ENCODE measurements around the gene RAB27A. TPM values are rescaled to one million over a fixed set of nuclear protein-coding genes. Genes with fewer than 3 reads are reported as not detected.
A peak's percentile ranks its signal among the peaks of the same experiment; 100 is the strongest.
"Not testable (repeated sequence)": the region's sequence is repeated elsewhere in the genome, so short reads cannot be mapped to it uniquely, and the experiment has no call there.

RAB27A gene
- polyA plus RNA-seq, 3 donors from 2014 or later: 99.6 to 157 (median 150) TPM

GRCh38 chr15:55290528-55291057 is 980 bp upstream of the RAB27A start:
- peaks cover 37 to 42% of the 10 kb centered on the region in 2 donors for H3K4me1 Mint-ChIP-seq
- peak overlapping the region; percentile 92 to 96 (median 94) for H3K4me3 Mint-ChIP-seq
- no peaks in the 10 kb centered on the region for H3K9me3 Mint-ChIP-seq
- peak overlapping the region; percentile 69 to 96 (median 94) for H3K27ac Mint-ChIP-seq
- peak; percentile 76 to 84 (median 80) for DNase-seq
- H3K27me3 Mint-ChIP-seq (ENCODE audit: low read depth in 3 of 3): peaks cover 0 to 17% (median 11%) of the 10 kb centered on the region in 3 donors
- peaks cover 3 to 8% (median 5%) of the 10 kb centered on the region in 3 donors for H3K36me3 Mint-ChIP-seq

GRCh38 chr15:55289011-55289745 is 435 bp downstream of the RAB27A start:
- H3K9me3 Mint-ChIP-seq: no peaks in the 10 kb centered on the region
- H3K4me1 Mint-ChIP-seq: peaks cover 51 to 56% of the 10 kb centered on the region in 2 donors
- peaks cover 0 to 16% (median 11%) of the 10 kb centered on the region in 3 donors for H3K27me3 Mint-ChIP-seq (ENCODE audit: low read depth in 3 of 3)
- DNase-seq: peak; percentile 26 to 33 (median 28)
- H3K36me3 Mint-ChIP-seq: peaks cover 3 to 8% (median 5%) of the 10 kb centered on the region in 3 donors
- H3K4me3 Mint-ChIP-seq: peak overlapping the region; percentile 94 to 97 (median 96)
- peak overlapping the region; percentile 93 to 99 (median 96) for H3K27ac Mint-ChIP-seq

GRCh38 chr15:55288006-55288717 is 1.5 kb downstream of the RAB27A start:
- peaks cover 0 to 16% (median 11%) of the 10 kb centered on the region in 3 donors for H3K27me3 Mint-ChIP-seq (ENCODE audit: low read depth in 3 of 3)
- H3K4me1 Mint-ChIP-seq: peaks cover 61 to 66% of the 10 kb centered on the region in 2 donors

GRCh38 chr15:55286442-55287189 is 3.0 kb downstream of the RAB27A start:
- peaks cover 77 to 82% of the 10 kb centered on the region in 2 donors for H3K4me1 Mint-ChIP-seq
- not testable (repeated sequence) for H3K9me3 Mint-ChIP-seq, H3K36me3 Mint-ChIP-seq

More at GRCh38 chr15:55288006-55288717, 1.5 kb downstream of the RAB27A start:
- DNase-seq: no peak
- Mint-ChIP-seq H3K27ac (peak overlapping the region; percentile 93 to 99 (median 96)), H3K36me3 (peaks cover 3 to 8% (median 5%) of the 10 kb centered on the region in 3 donors), H3K9me3 (no peaks in the 10 kb centered on the region), H3K4me3 (peak overlapping the region; percentile 94 to 97 (median 96))

GRCh38 chr15:55284426-55284825 is 5.2 kb downstream of the RAB27A start:
- Mint-ChIP-seq H3K4me3 (peak overlapping the region; percentile 26 to 81 (median 47)), H3K27me3 (ENCODE audit: low read depth in 3 of 3) (peaks cover 0 to 14% (median 3%) of the 10 kb centered on the region in 3 donors), H3K4me1 (peaks cover 95 to 97% of the 10 kb centered on the region in 2 donors), H3K36me3 (peaks cover 3 to 8% (median 5%) of the 10 kb centered on the region in 3 donors), H3K27ac (peak overlapping the region; percentile 76 to 99 (median 96)), H3K9me3 (no peaks in the 10 kb centered on the region)
- no peak for DNase-seq

More at GRCh38 chr15:55286442-55287189, 3.0 kb downstream of the RAB27A start:
- H3K27me3 Mint-ChIP-seq (ENCODE audit: low read depth in 3 of 3): peaks cover 0 to 16% (median 11%) of the 10 kb centered on the region in 3 donors
- H3K4me3 Mint-ChIP-seq: peak overlapping the region; percentile 51 to 97 (median 96)
- peak overlapping the region; percentile 95 to 99 (median 98) for H3K27ac Mint-ChIP-seq
- not testable (repeated sequence) for DNase-seq

GRCh38 chr15:55283379-55284147 is 6.0 kb downstream of the RAB27A start:
- no peak for DNase-seq
- peaks cover 3 to 8% (median 5%) of the 10 kb centered on the region in 3 donors for H3K36me3 Mint-ChIP-seq
- peaks cover 98 to 100% of the 10 kb centered on the region in 2 donors for H3K4me1 Mint-ChIP-seq
- peak overlapping the region; percentile 95 to 99 (median 98) for H3K27ac Mint-ChIP-seq
- H3K27me3 Mint-ChIP-seq (ENCODE audit: low read depth in 3 of 3): peaks cover 0 to 7% (median 3%) of the 10 kb centered on the region in 3 donors
- no peaks in the 10 kb centered on the region for H3K9me3 Mint-ChIP-seq
- peak overlapping the region; percentile 76 to 89 (median 85) for H3K4me3 Mint-ChIP-seq

GRCh38 chr15:55282284-55282833 is 7.3 kb downstream of the RAB27A start:
- H3K36me3 Mint-ChIP-seq: peaks cover 3 to 8% (median 5%) of the 10 kb centered on the region in 3 donors
- no peaks in the 10 kb centered on the region for H3K9me3 Mint-ChIP-seq
- DNase-seq: peak; percentile 64 to 68 (median 65)
- peaks cover 98 to 100% of the 10 kb centered on the region in 2 donors for H3K4me1 Mint-ChIP-seq
- H3K27me3 Mint-ChIP-seq (ENCODE audit: low read depth in 3 of 3): peaks cover 0 to 4% (median 3%) of the 10 kb centered on the region in 3 donors
- H3K27ac Mint-ChIP-seq: peak overlapping the region; percentile 95 to 99 (median 98)
- peak overlapping the region; percentile 76 to 89 (median 85) for H3K4me3 Mint-ChIP-seq

- Mint-ChIP-seq H3K27me3 (ENCODE audit: low read depth in 3 of 3) (peaks cover 2 to 9% (median 3%) of the 10 kb centered on the region in 3 donors), H3K4me3 (peak overlapping the region; percentile 76 to 89 (median 85)), H3K27ac (peak overlapping the region; percentile 95 to 99 (median 98)), H3K4me1 (peaks cover 100% of the 10 kb centered on the region in 2 donors), H3K36me3 (peaks cover 3 to 7% (median 5%) of the 10 kb centered on the region in 3 donors), H3K9me3 (no peaks in the 10 kb centered on the region)
- no peak for DNase-seq
Measured at GRCh38 chr15:55281517-55282228, 7.9 kb downstream of the RAB27A start.

- H3K9me3 Mint-ChIP-seq; H3K27me3 Mint-ChIP-seq (ENCODE audit: low read depth in 3 of 3); H3K36me3 Mint-ChIP-seq: not testable (repeated sequence)
- Mint-ChIP-seq H3K4me3 (peak overlapping the region in 4 of 5 donors; percentile 31 to 89 (median 77)), H3K4me1 (peaks cover 99 to 100% of the 10 kb centered on the region in 2 donors), H3K27ac (peak overlapping the region; percentile 95 to 99 (median 98))
- peak in 1 of 3 donors; percentile 24 for DNase-seq
Measured at GRCh38 chr15:55280589-55280988, 9.0 kb downstream of the RAB27A start.

GRCh38 chr15:55279746-55280351 is 9.8 kb downstream of the RAB27A start:
- H3K36me3 Mint-ChIP-seq: no peaks in the 10 kb centered on the region
- no peaks in the 10 kb centered on the region for H3K9me3 Mint-ChIP-seq
- peak overlapping the region; percentile 75 to 89 (median 80) for H3K4me3 Mint-ChIP-seq
- DNase-seq: peak; percentile 63 to 71 (median 67)
- H3K4me1 Mint-ChIP-seq: peaks cover 99 to 100% of the 10 kb centered on the region in 2 donors
- H3K27me3 Mint-ChIP-seq (ENCODE audit: low read depth in 3 of 3): peaks cover 0 to 8% (median 2%) of the 10 kb centered on the region in 3 donors
- peak overlapping the region; percentile 95 to 99 (median 98) for H3K27ac Mint-ChIP-seq

- Mint-ChIP-seq H3K36me3 (peaks cover 0 to under 1% (median 0%) of the 10 kb centered on the region in 3 donors), H3K27me3 (ENCODE audit: low read depth in 3 of 3) (peaks cover 0 to 8% (median 2%) of the 10 kb centered on the region in 3 donors), H3K4me3 (peak overlapping the region; percentile 75 to 89 (median 80)), H3K9me3 (no peaks in the 10 kb centered on the region), H3K4me1 (peaks cover 93 to 96% of the 10 kb centered on the region in 2 donors), H3K27ac (peak overlapping the region; percentile 95 to 99 (median 98))
- no peak for DNase-seq
Measured at GRCh38 chr15:55279100-55279745, 10.4 kb downstream of the RAB27A start.
